K562 (cell line): ENCODE data around the gene TCF12. TPM values are rescaled to one million over a fixed set of nuclear protein-coding genes. Genes with fewer than 3 reads are reported as not detected.

Experiments used
- ARID3A ChIP-seq: IDR thresholded peaks from 2 replicates; pipeline ENCODE4 v1.6.1; 2012; ENCODE audit warnings: low read depth, low read length, improper control_type of control experiment, borderline replicate concordance
- CHD4 ChIP-seq: fragments of 200-600 bp; sonication (generic); IDR thresholded peaks from 3 replicates; pipeline ENCODE4 v1.6.1; 2012; ENCODE audit warnings: low read depth, mild to moderate bottlenecking, mixed read lengths, low read length, inconsistent platforms; ENCODE audit not compliant: insufficient read depth, insufficient replicate concordance, poor library complexity, severe bottlenecking
- E2F5 ChIP-seq: sonication (generic); formaldehyde crosslinking; IDR thresholded peaks from 2 replicates; pipeline ENCODE4 v1.8.0; 2022; ENCODE audit warnings: mild to moderate bottlenecking, missing genetic modification reagents
- EGR1 ChIP-seq: fragments of 450-650 bp; conservative IDR thresholded peaks from 2 replicates; pipeline ENCODE4 v1.6.1; 2017; ENCODE audit warnings: mild to moderate bottlenecking
- FOS ChIP-seq: IDR thresholded peaks from 3 replicates; pipeline ENCODE4 v1.6.1; 2011; ENCODE audit not compliant: insufficient read length; ENCODE audit errors: extremely low read depth
- IFI16 ChIP-seq: fragments of 250-450 bp; sonication (Bioruptor Pico); IDR thresholded peaks from 2 replicates; pipeline ENCODE4 v2.1.2; 2022; ENCODE audit warnings: mild to moderate bottlenecking, inconsistent platforms
- ILK ChIP-seq: fragments of 450-650 bp; IDR thresholded peaks from 2 replicates; pipeline ENCODE4 v1.6.1; 2016; ENCODE audit warnings: missing genetic modification characterization, low read depth, mild to moderate bottlenecking, missing compliant biosample characterization, moderate library complexity, borderline replicate concordance
- MAFG ChIP-seq: fragments of 450-650 bp; conservative IDR thresholded peaks from 2 replicates; pipeline ENCODE4 v1.6.1; 2016; ENCODE audit warnings: missing genetic modification characterization, missing compliant biosample characterization
- MITF ChIP-seq: IDR thresholded peaks from 2 replicates; pipeline ENCODE4 v1.6.1; 2014; ENCODE audit warnings: antibody characterized with exemption
- NRF1 ChIP-seq, 2 experiments: fragments of 450-650 bp; IDR thresholded peaks in 1 of 2; conservative IDR thresholded peaks in 1 of 2; 2 replicates each; pipeline ENCODE4 v1.6.1; 2014; ENCODE audit warnings: mild to moderate bottlenecking in 2 of 2
- POLR2B ChIP-seq: fragments of 450-650 bp; IDR thresholded peaks from 2 replicates; pipeline ENCODE4 v1.6.1; 2018; ENCODE audit warnings: low read depth; ENCODE audit not compliant: partially characterized antibody
- SIX5 ChIP-seq, 2 experiments: IDR thresholded peaks; 2 replicates each; pipeline ENCODE4 v1.6.1; 2011; ENCODE audit warnings: low read length in 2 of 2, borderline replicate concordance in 1 of 2, low read depth in 1 of 2, mild to moderate bottlenecking in 1 of 2, moderate library complexity in 1 of 2; ENCODE audit not compliant: insufficient read depth in 1 of 2
- SMARCE1 ChIP-seq: fragments of 450-650 bp; IDR thresholded peaks from 2 replicates; pipeline ENCODE4 v1.7.1; 2016; ENCODE audit warnings: mild to moderate bottlenecking
- TCF3 ChIP-seq: sonication (generic); formaldehyde crosslinking; IDR thresholded peaks from 2 replicates; pipeline ENCODE4 v1.4.0; 2020; ENCODE audit warnings: mild to moderate bottlenecking, missing genetic modification reagents
- TRIM28 ChIP-seq: fragments of 450-650 bp; IDR thresholded peaks from 2 replicates; pipeline ENCODE4 v1.6.1; 2017
- XRCC5 ChIP-seq: fragments of 200-400 bp; formaldehyde crosslinking; IDR thresholded peaks from 2 replicates; pipeline ENCODE4 v1.6.1; 2017; ENCODE audit warnings: low read depth, mild to moderate bottlenecking, low read length
- ZBTB34 ChIP-seq: fragments of 250-450 bp; sonication (Bioruptor Pico); IDR thresholded peaks from 2 replicates; pipeline ENCODE4 v1.8.0; 2021; ENCODE audit warnings: mild to moderate bottlenecking, moderate library complexity
- ZEB2 ChIP-seq: fragments of 450-650 bp; IDR thresholded peaks from 2 replicates; pipeline ENCODE4 v1.6.1; 2016
- ZNF408 ChIP-seq: fragments of 250-450 bp; sonication (Bioruptor Pico); IDR thresholded peaks from 2 replicates; pipeline ENCODE4 v1.4.0; 2020; ENCODE audit warnings: low read depth, mild to moderate bottlenecking, moderate library complexity
- ZNF449 ChIP-seq: fragments of 250-450 bp; sonication (Bioruptor Pico); IDR thresholded peaks from 2 replicates; pipeline ENCODE4 v1.8.0; 2022; ENCODE audit warnings: moderate library complexity, mild to moderate bottlenecking, inconsistent platforms
- polyA plus RNA-seq, 8 experiments: library from polyadenylated mRNA; depleted of rRNA in 4 of 8; stranded (reverse) in 5 of 8; unstranded in 3 of 8; fragments of >200 nt; fragmentation: Nextera tagmentation in 2 of 8; fragmentation: Illumina TruSeq in 1 of 8; extraction: Ambion mirVana in 2 of 8; extraction: Trizol in 1 of 8; gene quantifications; 2 replicates each; pipeline versions ENCODE4 v1.2.1 to v1.2.3, GENCODE V29; 2011 to 2014; ENCODE audit warnings: inconsistent platforms in 1 of 8, missing spikeins in 1 of 8
- total RNA-seq, 7 experiments: library from RNA; depleted of rRNA in 6 of 7; stranded (reverse); fragments of >200 nt in 6 of 7; fragmentation: Illumina TruSeq in 2 of 7; extraction: Trizol in 2 of 7; gene quantifications; 2 replicates each; pipeline versions ENCODE4 v1.2.1 to v1.2.3, GENCODE V29; 2011 to 2021; ENCODE audit warnings: low replicate concordance in 1 of 7

TCF12 gene
- total and polyA plus RNA-seq, 9 of the 15 experiments (the other 6 are each of a cell fraction or from before 2014, with no cell fraction given), result 10.5 to 132 (median 52.9) TPM

GRCh38 chr15:56918046-56918938 is at the start of gene TCF12 (continued):
- peak; percentile 56 for TF ChIP-seq POLR2B
- TF ChIP-seq MAFG (tag), result no peak
- TF ChIP-seq ZEB2, result no peak
- no peak for TF ChIP-seq ZNF408 (CRISPR knock-in tag)
- TF ChIP-seq E2F5 (CRISPR knock-in tag), result peak; percentile 55; the same call in 1 of the 2 replicates
- TF ChIP-seq SMARCE1, result no peak; the same call in 1 of the 2 replicates
- TF ChIP-seq IFI16 (CRISPR knock-in tag), result no peak
- peak; percentile 93 for TF ChIP-seq XRCC5
- TF ChIP-seq FOS, result no peak
- no peak for TF ChIP-seq SIX5 (IDR thresholded peaks at IDR 0.05; ENCODE audit: borderline replicate concordance in 1 of 2, insufficient read depth in 1 of 2, low read depth in 1 of 2, low read length in 2 of 2)
- TF ChIP-seq ZBTB34, result no peak
- no peak for TF ChIP-seq MITF
- TF ChIP-seq CHD4, result no peak
- TF ChIP-seq ILK (tag), result no peak
- no peak for TF ChIP-seq ZNF449
- TF ChIP-seq EGR1, result peak; percentile 46
- no peak for TF ChIP-seq TRIM28
- TF ChIP-seq NRF1 (conservative IDR thresholded peaks at IDR 0.05 in 1 of 2, IDR thresholded peaks at IDR 0.05 in 1 of 2), result peak; percentile 50 to 60; a peak in 3 of 4 replicates
- TF ChIP-seq ARID3A, result 0 out of 2 replicates have a peak, but pooled peaks have one; percentile 29
- TF ChIP-seq TCF3, result peak; percentile 18; the same call in 1 of the 2 replicates
